GM19035 (cell line): ENCODE results near the gene PRICKLE2.
A peak's percentile ranks its signal among the peaks of the same experiment; 100 is the strongest.

Experiments
- ATAC-seq: cut with Tn5 transposase; IDR thresholded peaks from one replicate; pipeline ENCODE4 v1.9.1; 2021; ENCODE audit not compliant: unreplicated experiment

The PRICKLE2 gene

GRCh38 chr3:64163019-64163754 is 62.1 kb downstream of the PRICKLE2 start:
- peak; percentile 35 for ATAC-seq

GRCh38 chr3:64161481-64161952 is 63.7 kb downstream of the PRICKLE2 start:
- ATAC-seq = no peak

GRCh38 chr3:64160000-64160695 is 65.1 kb downstream of the PRICKLE2 start:
- no peak for ATAC-seq

GRCh38 chr3:64158334-64158733 is 66.9 kb downstream of the PRICKLE2 start:
- no peak for ATAC-seq

GRCh38 chr3:64157150-64158035 is 67.9 kb downstream of the PRICKLE2 start:
- ATAC-seq = no peak

GRCh38 chr3:64155328-64155727 is 69.9 kb downstream of the PRICKLE2 start:
- ATAC-seq = no peak

GRCh38 chr3:64152676-64153466 is 72.4 kb downstream of the PRICKLE2 start:
- ATAC-seq = no peak

GRCh38 chr3:64152086-64152485 is 73.2 kb downstream of the PRICKLE2 start:
- no peak for ATAC-seq

GRCh38 chr3:64151342-64151871 is 73.9 kb downstream of the PRICKLE2 start:
- no peak for ATAC-seq

GRCh38 chr3:64150623-64151207 is 74.6 kb downstream of the PRICKLE2 start:
- ATAC-seq = no peak

- ATAC-seq = no peak
These were observed 75.4 kb downstream of the PRICKLE2 start for GRCh38 chr3:64149886-64150285.

- no peak for ATAC-seq
These were observed 76.2 kb downstream of the PRICKLE2 start for GRCh38 chr3:64148955-64149653.

GRCh38 chr3:64147211-64147610 is 78.1 kb downstream of the PRICKLE2 start:
- no peak for ATAC-seq

GRCh38 chr3:64145438-64145837 is 79.8 kb downstream of the PRICKLE2 start:
- no peak for ATAC-seq

- no peak for ATAC-seq
These were observed 80.9 kb downstream of the PRICKLE2 start for GRCh38 chr3:64144241-64144900.

GRCh38 chr3:64143409-64144130 is 81.7 kb downstream of the PRICKLE2 start:
- no peak for ATAC-seq

- no peak for ATAC-seq
These were observed 83.8 kb downstream of the PRICKLE2 start for GRCh38 chr3:64141476-64141875.

GRCh38 chr3:64140651-64141050 is 84.6 kb downstream of the PRICKLE2 start:
- no peak for ATAC-seq
